ENCODE data around the gene GRIN2C.
A peak's percentile ranks its signal among the peaks of the same experiment; 100 is the strongest.

The GRIN2C gene

DNA sequence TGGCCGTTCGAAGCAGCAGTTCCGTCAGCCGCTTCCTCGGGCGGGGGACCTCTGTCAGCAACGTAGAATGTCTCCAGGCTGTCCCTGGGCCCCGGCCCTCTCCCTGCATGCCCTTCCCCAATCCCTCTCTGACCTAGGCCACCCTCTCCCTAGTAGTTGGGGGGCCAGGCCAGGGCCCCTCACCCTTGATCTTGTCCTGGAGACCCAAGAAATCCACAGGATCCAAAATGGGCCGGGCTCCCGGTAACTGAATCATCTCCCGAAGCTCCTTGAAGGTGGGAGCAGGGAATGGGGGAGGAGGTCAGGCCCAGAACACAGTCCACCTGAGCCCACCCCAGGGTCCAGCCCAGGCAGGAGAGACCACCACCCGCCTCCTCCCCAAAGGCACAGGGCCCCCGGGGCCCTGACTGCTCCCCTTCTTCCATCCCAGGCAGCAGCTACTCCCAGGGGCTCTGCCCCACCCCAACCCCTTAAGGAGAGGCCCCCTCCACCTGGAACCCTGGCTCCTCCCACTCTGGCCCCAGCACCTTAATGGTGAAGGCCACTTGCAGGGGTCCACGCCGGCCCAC, 4.7 kb upstream of the GRIN2C start:
- no peak for DNase-seq (ENCODE audit: low read depth, low spot score)

- DNase-seq (ENCODE audit: low read depth, low spot score) = no peak
Observed at GRCh38 chr17:74863420-74864296, 4.0 kb upstream of the GRIN2C start.

DNA sequence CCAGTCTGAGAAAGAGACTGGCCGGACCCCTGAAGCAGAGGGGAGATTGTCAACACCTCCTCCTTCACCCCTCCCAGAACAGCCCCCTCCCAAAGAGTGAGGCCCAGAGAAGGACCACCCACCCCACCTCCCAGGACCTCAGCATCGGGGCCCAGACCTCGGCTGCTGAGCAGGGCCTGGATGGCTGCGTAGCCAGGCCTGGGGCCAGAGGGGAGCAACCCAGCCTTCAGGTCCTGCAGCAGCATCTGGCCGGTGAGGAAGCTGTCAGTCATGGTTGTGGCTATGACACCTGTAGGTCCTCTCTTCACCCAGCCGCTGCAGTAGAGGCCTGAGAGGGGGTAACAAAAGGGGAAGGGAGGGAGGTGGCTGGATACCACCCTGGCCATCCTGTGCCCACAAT, 3.2 kb upstream of the GRIN2C start:
- no peak for DNase-seq (ENCODE audit: low read depth, low spot score)

DNA sequence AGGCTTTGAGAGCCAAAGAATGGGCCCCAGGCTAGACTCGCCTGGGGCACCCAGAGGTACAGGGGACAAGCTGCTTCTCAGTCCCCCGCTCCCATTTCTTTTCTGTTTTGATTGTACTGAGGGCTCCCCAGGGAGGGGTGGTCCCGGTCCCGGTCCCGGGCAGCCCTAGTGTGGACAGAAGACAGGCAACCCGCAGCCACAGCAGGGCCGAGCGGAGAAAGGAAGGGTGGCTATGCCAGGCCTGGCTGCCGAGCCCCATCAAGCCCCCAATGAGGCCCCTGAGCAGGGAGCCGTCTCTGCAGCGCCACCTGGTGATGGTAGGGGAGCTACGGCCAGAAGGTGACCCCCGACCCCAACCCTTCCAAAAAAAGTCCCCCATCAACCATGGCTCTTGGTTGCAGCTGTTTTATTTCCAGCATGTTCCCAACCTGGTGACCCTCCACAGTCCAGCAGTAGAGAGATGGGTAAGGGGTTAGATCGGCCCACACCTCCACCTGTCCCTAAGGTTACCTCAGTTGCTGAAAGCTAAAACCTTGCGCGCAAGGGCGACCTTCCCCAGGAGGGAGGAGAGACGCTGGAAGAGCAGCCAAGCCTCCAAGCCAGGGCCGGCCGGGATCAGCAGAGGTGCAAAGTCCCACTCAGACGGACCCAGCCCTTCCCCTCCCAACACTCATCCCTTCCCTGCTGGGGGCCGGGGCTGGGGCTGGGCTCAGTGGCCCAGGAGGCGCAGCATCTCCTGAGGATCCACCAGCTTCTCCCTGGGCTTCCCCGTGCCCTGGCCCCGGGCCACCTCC, 2.6 kb upstream of the GRIN2C start:
- DNase-seq (ENCODE audit: low read depth, low spot score) = peak; percentile 39

DNA sequence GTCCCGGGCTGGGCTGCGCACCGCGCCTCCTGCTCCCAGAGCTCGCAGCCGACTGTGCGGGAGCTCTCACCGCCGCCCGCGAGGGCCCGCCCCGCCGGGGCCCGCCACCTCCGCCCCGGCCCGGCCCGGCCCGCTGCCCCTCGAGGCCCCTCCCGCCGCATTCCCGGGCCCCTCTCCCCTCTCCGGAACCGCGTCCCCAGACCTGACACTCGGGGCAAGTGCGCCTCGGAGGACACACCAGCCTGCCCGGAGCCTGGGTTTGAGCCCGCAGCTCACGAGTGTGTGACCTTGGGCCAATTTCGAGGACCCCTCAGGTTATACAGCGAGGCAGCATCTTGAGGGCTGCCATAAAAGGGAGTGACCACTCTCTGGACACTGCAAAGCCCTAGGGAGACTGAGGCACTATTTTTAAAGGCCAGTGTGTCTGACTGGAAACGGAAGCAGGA, 2.0 kb upstream of the GRIN2C start:
- no peak for DNase-seq (ENCODE audit: low read depth, low spot score)

DNA sequence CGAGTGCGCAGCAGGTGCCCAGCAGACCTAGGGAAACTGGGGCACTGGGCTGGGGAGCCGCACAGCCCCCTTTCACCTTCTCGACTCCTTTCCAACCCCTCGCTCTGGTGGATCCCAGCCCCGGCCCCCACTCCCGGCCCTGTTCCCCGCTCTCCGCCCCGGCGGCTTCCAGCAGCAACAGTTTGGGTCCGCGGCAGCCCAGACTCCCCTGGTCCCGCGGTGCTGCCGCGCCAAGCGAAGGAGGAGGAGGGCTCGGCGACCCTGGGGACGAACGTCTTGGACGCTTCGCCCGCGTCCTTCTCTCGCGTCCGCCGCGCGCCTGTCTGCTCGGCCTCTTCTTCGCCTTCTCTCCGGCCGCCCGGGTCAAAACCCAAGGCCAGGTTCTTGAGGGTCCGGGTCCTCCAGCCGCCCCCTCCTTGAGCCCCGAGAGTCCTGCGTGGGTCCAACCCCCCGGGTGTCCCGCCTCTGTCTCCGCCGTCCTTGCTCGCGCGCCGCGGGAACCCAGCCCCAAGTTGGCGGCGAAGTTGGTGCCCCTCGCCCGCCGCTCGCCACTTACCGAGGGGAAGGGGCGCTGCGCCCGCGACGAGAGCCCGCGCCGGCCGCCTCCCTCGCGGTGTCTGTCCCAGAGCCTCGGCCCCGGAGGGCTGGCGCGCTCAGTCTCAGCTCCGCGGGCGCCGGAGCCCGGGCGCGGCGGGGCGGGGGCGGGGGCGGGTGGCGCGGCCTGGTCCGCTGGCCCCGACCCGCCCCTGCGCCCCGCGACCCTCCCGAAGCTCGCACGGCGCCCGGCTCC, 1.4 kb upstream of the GRIN2C start:
- DNase-seq (ENCODE audit: low read depth, low spot score) = no peak

DNA sequence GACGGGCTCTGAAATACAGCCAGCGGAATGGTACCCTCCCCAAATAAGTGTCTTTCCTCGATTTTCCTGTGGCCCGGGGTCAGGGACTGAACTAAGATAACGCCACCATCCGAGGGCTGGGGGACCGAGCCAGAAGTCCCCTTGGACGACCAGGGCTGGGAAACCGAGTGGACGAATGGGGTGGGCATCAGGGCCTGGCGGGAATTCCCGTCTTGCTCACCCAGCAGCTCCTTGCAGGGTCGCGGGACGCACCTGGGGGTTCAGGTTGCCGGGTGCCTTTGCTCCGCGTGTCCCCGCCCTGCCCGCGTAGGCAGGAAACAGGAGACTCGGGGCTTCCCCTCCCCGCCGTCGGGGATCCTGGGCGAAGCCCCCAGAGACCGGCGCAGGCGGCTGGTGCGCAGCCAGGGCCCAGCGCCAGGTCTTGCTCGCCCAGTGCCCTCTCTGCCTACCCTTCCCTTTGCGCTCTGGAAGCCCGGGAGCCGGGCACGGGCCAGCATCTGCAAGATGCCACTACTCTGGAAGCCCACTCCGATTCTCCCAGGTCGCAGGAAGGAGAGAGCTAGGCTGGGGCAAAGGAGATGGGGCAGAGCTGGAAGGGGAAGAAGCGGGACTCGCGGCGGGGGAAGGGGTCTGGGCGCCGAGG, 665 bp upstream of the GRIN2C start:
- DNase-seq (ENCODE audit: low read depth, low spot score) = no peak

- DNase-seq (ENCODE audit: low read depth, low spot score) = no peak
Observed at GRCh38 chr17:74858672-74859458, 820 bp downstream of the GRIN2C start.

DNA sequence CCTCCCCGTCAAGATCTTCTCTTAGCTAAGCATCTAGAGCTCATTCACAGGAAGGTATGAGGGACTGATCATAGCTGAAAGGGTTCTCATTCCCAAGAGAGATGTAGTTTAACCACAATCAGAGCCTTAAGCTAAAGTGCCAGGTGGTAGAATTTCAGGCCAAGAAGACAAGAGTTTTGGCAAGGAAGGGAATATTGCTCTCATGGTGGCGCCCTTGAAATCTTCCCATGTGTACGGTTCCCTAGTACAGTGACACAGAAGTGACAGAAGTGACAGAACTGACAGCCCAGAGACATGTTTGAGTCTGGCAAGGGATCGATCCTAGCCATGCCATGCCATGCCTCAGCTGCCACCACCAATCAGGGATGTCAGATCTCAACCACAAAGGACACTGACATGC, 2.5 kb downstream of the GRIN2C start:
- no peak for DNase-seq (ENCODE audit: low read depth, low spot score)

DNA sequence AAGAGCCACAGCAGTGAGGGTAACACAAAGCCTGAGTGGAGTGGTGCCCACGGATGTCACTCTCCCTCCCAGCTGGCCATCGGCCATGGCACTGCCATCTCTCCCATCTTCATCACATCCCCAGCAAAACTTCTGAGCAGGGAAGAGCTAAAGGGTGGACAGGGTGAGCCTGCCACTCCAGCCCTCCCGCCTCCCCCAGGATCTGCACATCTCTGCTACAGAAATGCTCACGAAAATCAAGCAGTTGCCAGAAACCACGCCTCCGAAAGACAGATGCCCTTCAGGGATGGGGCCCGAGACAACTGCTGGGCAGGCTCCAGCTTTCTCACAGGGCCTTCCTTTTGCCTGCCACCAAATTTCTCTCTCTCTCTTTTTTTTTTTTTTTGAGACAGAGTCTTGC, 3.6 kb downstream of the GRIN2C start:
- no peak for DNase-seq (ENCODE audit: low read depth, low spot score)

DNA sequence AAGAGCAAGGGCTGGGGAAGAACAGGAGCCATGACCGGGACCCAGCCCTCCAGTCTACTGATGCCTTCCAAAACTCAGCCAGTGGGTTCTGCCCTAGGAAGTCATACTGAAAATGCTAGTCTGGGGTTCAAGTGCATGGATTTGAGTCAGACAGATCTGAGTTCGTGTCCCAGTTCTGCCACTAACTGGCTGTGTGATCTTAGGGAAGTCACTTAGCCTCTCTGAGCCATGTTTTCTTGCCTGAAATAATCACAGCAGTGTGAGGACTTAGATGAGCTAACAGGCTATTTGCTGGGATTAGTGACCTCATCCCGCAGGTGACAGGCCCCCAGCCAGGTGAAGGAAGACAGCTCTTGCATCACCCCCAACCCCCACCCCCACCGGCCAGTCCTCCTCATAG, 4.4 kb downstream of the GRIN2C start:
- no peak for DNase-seq (ENCODE audit: low read depth, low spot score)

DNA sequence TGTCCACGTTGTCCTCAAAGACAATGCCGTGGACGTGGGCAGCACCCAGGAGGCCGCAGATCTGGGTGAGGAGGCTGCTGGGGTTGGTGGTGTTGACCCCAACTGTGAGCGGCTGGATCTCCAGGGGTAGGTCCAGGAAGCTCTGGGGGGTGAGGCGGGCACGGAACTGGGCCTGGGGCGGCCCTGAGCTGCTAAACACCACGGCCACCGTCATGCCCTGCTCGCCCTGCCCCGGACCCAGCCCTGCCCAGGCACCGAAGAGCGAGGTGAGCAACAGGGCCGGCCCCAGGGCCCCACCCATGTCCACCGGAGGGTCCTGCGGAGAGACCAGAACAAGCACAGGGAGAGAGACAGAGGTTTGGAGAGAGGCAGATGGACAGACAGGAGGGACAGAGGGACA, 4.9 kb downstream of the GRIN2C start:
- DNase-seq (ENCODE audit: low read depth, low spot score) = no peak

GRCh38 chr17:74853669-74854068, 6.0 kb downstream of the GRIN2C start:
- DNase-seq (ENCODE audit: low read depth, low spot score) = no peak

- no peak for DNase-seq (ENCODE audit: low read depth, low spot score)
Observed at GRCh38 chr17:74853048-74853397, 6.7 kb downstream of the GRIN2C start.

DNA sequence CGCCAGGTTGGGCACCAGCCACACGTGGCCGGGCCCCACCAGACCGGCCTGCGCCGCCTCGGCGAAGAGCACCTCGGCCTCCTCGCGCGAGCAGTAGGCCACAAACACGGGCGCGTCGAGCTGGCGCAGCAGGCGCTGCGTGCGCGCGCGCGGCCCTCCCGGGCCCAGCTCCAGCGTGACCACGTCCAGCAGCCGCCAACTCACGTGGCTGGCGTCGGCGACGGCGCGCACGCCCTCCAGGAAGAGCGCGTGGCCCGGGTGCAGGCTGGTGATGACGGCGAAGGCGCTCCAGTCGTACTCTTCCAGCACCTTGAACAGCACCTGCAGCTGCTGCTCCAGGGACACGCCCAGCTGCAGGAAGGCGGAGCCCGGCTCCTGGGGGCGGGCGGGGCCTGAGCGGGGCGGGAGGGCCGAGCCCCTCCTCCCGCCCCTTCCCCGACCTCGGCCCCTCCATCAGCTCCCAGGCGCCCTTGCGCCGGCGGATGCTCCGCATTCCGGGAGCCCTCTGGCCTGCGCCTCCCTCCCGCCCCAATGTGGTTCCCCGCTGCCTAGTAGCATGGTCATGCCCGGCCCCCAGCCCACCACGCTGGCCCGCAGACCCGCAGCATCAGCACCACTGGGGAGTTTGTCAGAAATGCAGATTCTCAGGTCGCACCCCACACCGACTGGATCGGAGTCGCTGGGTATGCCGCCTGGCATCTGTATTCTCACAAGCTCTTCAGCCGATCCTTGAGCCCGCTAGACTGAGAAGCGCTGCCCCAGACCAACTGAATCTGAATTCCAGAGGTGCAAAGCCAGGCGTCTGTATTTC, 7.2 kb downstream of the GRIN2C start:
- peak; percentile 15 for DNase-seq (ENCODE audit: low read depth, low spot score)

GRCh38 chr17:74851612-74852236, 8.0 kb downstream of the GRIN2C start:
- no peak for DNase-seq (ENCODE audit: low read depth, low spot score)

- no peak for DNase-seq (ENCODE audit: low read depth, low spot score)
Observed at GRCh38 chr17:74850914-74851313, 8.8 kb downstream of the GRIN2C start.

GRCh38 chr17:74850310-74850709, 9.4 kb downstream of the GRIN2C start:
- no peak for DNase-seq (ENCODE audit: low read depth, low spot score)
